Glomerular visceral epithelial cell (primary cell): ENCODE measurements around the gene PWWP2A.
A peak's percentile ranks its signal among the peaks of the same experiment; 100 is the strongest.
"Not testable (repeated sequence)": the region's sequence is repeated elsewhere in the genome, so short reads cannot be mapped to it uniquely, and the experiment has no call there.

Source experiments
- DNase-seq: peaks from one replicate; pipeline ENCODE4 v3.0.0-alpha.2; 2016; ENCODE audit errors: extremely low spot score

PWWP2A gene

GRCh38 chr5:160076997-160077396 lies 42.3 kb downstream of the PWWP2A start:
- no peak for DNase-seq

DNA sequence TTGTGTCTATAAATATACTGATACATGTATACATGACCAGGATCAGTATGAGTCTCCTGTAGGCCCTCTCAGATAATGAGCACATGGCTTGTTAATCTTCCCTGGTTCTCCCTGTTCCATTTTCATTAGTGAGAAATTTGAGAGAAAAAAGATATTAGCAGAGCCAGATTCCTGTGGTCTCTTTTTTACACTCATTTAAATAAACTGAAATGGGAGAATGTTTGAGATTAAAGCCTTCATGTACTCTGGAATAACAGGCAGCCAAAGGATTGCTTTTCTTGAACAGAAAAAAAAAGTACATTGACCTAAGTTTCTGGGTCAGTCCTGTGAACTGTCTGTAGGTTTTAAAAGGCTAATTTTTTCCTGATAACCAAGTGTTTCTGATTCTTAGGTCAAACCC lies 44.2 kb downstream of the PWWP2A start:
- DNase-seq = no peak

- no peak for DNase-seq
These were observed 47.3 kb downstream of the PWWP2A start for GRCh38 chr5:160071916-160072315.

DNA sequence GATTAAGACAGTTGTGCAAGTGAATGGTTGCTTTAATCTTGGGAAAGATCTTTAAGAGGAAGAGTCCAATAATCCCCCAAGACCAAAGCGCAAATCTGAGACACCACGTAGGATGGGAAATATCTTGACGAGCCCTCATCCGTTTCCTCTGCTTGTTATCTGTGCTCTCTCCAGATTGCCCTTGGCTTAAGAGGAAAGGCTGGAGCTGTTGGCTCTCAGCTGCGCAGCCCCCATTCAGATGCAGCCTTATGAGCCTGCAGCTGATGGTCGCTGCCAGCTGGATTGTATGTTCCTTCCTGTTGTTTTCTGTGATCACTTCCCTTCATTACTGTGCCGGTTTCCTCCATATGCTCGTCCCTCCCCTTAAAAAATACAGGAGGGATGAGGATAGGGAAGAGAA lies 47.7 kb downstream of the PWWP2A start:
- DNase-seq = no peak

- DNase-seq = not testable (repeated sequence)
These were observed 50.1 kb downstream of the PWWP2A start for GRCh38 chr5:160069120-160069519.

DNA sequence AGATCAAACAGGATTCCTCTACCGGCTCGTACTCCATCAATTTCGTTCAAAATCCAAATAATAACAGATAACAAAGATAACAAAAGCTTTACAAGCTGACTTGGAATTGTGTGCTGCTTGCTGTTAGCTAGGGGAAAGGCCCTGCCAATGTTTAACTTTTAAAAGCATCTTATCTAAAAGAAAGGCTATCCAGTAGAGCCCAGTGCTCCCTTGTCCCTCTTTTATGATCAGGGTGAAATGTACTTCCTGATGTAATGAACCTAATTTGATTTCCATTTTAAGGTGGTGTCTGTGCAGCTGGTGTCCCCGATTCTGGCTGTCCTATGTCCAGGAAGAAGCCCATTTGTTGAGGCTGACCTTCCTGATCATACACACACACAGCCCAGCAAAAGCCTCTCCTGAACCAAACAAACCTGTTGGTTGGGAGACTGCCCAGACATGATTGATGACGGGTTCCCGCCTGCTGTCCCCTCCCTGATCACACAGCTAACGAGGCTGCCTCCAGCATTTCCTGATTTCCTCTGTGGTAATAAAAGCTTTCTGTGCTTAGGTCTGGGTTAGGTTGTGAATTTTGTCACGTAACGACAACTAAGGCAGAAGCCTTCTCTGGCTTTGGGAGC lies 54.1 kb downstream of the PWWP2A start:
- no peak for DNase-seq

GRCh38 chr5:160064417-160064810 lies 54.8 kb downstream of the PWWP2A start:
- no peak for DNase-seq

GRCh38 chr5:160061770-160062169 lies 57.5 kb downstream of the PWWP2A start:
- no peak for DNase-seq

DNA sequence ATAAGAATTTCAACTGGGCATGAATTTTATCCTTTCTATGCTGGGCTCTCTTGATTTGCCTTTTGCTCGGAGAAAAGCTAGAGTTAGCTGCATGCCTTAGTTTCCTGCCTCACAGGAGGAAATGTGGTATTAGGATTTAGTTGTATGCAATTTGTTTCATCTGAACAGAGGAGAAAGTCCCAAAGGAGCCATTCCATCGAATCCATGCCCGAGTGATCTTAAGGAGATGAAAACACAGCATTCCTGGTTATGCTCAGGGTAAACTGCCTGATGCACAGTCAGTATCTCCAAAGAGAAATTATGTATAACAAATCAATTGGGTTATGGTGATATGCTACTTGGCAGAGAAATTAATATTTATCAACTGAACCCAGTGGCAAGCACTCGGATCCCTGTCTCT lies 59.2 kb downstream of the PWWP2A start:
- no peak for DNase-seq

DNA sequence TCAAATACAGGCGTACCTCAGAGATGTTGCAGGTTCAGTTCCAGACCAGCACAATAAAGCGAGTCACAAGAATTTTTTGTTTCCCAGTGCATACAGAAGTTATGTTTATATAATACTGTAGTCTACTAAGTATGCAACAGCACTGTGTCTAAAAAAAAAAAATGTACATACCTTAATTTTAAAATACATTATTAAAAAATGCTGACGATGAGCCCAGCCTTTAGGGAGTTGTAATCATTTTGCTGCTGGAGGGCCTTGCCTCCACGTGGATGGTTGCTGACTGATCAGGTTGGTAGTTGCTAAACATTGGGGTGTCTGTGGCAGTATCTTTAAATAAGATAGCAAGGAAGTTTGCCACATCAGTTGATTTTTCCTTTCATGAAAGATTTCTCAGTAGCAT lies 62.0 kb downstream of the PWWP2A start:
- DNase-seq = no peak

DNA sequence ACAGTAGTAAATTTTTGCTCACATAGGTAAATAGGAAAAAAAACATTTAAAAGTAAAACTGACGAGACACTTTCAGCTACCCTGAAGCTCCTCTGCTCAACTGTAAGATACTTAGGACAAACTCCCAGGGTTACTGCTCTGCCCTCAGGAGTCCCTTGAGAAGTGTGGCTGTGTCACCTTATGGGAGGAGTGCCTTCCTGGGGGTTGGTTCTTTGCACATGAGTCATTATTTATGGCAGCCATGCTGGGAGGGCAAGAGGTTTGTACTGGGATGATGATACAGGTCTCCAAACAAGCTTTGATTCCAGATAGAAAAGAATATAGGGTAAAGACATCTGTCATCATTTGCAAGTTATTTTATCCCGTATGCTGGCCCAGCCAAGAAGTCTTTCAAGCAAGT lies 64.4 kb downstream of the PWWP2A start:
- DNase-seq = peak; percentile 21

- DNase-seq = no peak
These were observed 65.2 kb downstream of the PWWP2A start for GRCh38 chr5:160054047-160054446.

DNA sequence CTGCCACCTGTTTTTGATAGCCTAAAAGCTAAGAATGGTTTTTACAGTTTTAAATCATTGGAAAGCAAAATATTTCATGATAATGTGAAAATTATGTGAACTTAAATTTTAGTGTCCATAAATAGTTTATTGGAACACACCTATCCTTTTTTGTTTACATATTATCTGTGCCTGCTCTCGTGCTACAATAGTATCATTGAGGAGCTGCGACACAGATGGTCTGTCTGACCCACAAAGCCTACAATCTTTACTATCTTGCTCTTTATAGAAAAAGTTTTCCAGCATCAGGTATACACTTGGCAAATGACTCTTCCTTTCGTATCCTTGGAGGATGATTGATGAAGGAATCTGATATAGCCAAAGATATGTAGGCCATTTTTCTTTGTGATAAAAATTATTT lies 70.2 kb downstream of the PWWP2A start:
- no peak for DNase-seq

DNA sequence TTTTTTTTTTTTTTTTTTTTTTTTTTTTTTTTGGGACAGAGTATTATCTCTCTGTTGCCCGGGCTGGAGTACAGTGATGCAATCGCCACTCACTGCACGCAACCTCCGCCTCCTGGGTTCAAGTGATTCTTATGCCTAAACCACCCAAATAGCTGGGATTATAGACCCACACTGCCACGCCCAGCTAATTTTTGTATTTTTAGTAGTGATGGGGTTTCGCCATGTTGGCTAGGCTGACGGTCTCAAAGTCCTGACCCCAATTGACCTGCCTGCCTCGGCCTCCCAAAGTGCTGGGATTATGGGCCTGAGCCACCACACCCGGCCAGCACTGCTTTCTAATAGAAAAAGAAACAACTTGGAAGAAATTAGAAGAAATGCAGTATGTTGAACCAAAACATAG lies 71.1 kb downstream of the PWWP2A start:
- DNase-seq = no peak

GRCh38 chr5:160047423-160047822 lies 71.8 kb downstream of the PWWP2A start:
- no peak for DNase-seq

GRCh38 chr5:160044967-160045366 lies 74.3 kb downstream of the PWWP2A start:
- no peak for DNase-seq

- no peak for DNase-seq
These were observed 74.9 kb downstream of the PWWP2A start for GRCh38 chr5:160044391-160044804.

- no peak for DNase-seq
These were observed 76.6 kb downstream of the PWWP2A start for GRCh38 chr5:160042671-160043070.
